WTC11 (cell line): ENCODE results near the gene NOX3. TPM values are rescaled to one million over a fixed set of nuclear protein-coding genes. Genes with fewer than 3 reads are reported as not detected.

ENCODE experiments used
- ATAC-seq: fragments of 200-7000 bp; cut with Tn5 transposase; 2 replicates; pipeline ENCODE4 v1.10.0; 2021; ENCODE audit warnings: mild to moderate bottlenecking, moderate library complexity
- CTCF ChIA-PET: fragments of 300-600 bp; sonication (Branson Sonifier 250); formaldehyde crosslinking; loops from one replicate; lab custom pipeline; 2021; ENCODE audit warnings: antibody characterized with exemption; lab: Charles Lee
- POLR2A ChIA-PET: fragments of 350-600 bp; sonication (Branson Sonifier 250); formaldehyde crosslinking; loops from one replicate; lab custom pipeline; 2021; ENCODE audit warnings: antibody characterized with exemption; lab: Charles Lee
- DNase-seq: peaks from one replicate; pipeline ENCODE4 v3.0.0; 2021; ENCODE audit warnings: low spot score
- H3K27ac Mint-ChIP-seq: 2 replicates; pipeline ENCODE4 v1.8.0; 2021; ENCODE audit warnings: mixed read lengths
- H3K27me3 Mint-ChIP-seq: 2 replicates; pipeline ENCODE4 v1.8.0; 2021; ENCODE audit warnings: low read depth, mild to moderate bottlenecking, moderate library complexity, mixed read lengths
- H3K36me3 Mint-ChIP-seq: 2 replicates; pipeline ENCODE4 v1.8.0; 2021; ENCODE audit warnings: mixed read lengths
- H3K4me1 Mint-ChIP-seq: 2 replicates; pipeline ENCODE4 v1.8.0; 2022; ENCODE audit warnings: mixed read lengths
- H3K4me3 Mint-ChIP-seq: 2 replicates; pipeline ENCODE4 v1.8.0; 2021; ENCODE audit warnings: mild to moderate bottlenecking, moderate library complexity, mixed read lengths
- H3K9me3 Mint-ChIP-seq: 2 replicates; pipeline ENCODE4 v1.8.0; 2021; ENCODE audit warnings: mixed read lengths
- EMX1 ChIP-seq: fragments of 250-450 bp; sonication (Bioruptor Pico); IDR thresholded peaks from 2 replicates; pipeline ENCODE4 v1.8.0; 2021; ENCODE audit warnings: mild to moderate bottlenecking
- GRHL2 ChIP-seq: fragments of 250-450 bp; sonication (Bioruptor Pico); IDR thresholded peaks from 2 replicates; pipeline ENCODE4 v1.8.0; 2022; ENCODE audit warnings: mild to moderate bottlenecking, moderate library complexity; ENCODE audit not compliant: insufficient replicate concordance, severe bottlenecking
- GTF2I ChIP-seq: fragments of 250-450 bp; sonication (Bioruptor Pico); conservative IDR thresholded peaks from 2 replicates; pipeline ENCODE4 v1.4.0; 2021; ENCODE audit warnings: mild to moderate bottlenecking
- NFE2L1 ChIP-seq: sonication (generic); formaldehyde crosslinking; IDR thresholded peaks from 2 replicates; pipeline ENCODE4 v1.8.1; 2023; ENCODE audit warnings: missing genetic modification reagents
- NFYB ChIP-seq: sonication (generic); formaldehyde crosslinking; conservative IDR thresholded peaks from 2 replicates; pipeline ENCODE4 v1.8.0; 2022; ENCODE audit warnings: low read depth, missing genetic modification reagents
- RELA ChIP-seq: sonication (generic); formaldehyde crosslinking; IDR thresholded peaks from 2 replicates; pipeline ENCODE4 v1.8.1; 2022; ENCODE audit warnings: missing genetic modification reagents, mild to moderate bottlenecking, borderline replicate concordance
- TEAD4 ChIP-seq: sonication (generic); formaldehyde crosslinking; IDR thresholded peaks from 2 replicates; pipeline ENCODE4 v1.8.0; 2022; ENCODE audit warnings: mild to moderate bottlenecking, missing genetic modification reagents
- ZBTB21 ChIP-seq: sonication (generic); formaldehyde crosslinking; IDR thresholded peaks from 2 replicates; pipeline ENCODE4 v1.8.1; 2023; ENCODE audit warnings: mild to moderate bottlenecking, missing genetic modification reagents, borderline replicate concordance
- ZNF138 ChIP-seq: sonication (generic); formaldehyde crosslinking; conservative IDR thresholded peaks from 2 replicates; pipeline ENCODE4 v1.8.1; 2022; ENCODE audit warnings: mild to moderate bottlenecking, moderate library complexity, missing genetic modification reagents
- total RNA-seq: library from RNA; stranded (reverse); gene quantifications from 3 replicates; pipeline ENCODE4 v1.2.3, GENCODE V29; 2021
- TF ChIP-seq, protein P1 (sequence below): sonication (generic); formaldehyde crosslinking; IDR thresholded peaks from 2 replicates; pipeline ENCODE4 v1.8.0; 2022; ENCODE audit warnings: missing genetic modification reagents
- TF ChIP-seq, protein P2 (sequence below): sonication (generic); formaldehyde crosslinking; IDR thresholded peaks from 2 replicates; pipeline ENCODE4 v1.8.0; 2022; ENCODE audit warnings: mild to moderate bottlenecking, missing genetic modification reagents
- TF ChIP-seq, protein P3 (sequence below): sonication (generic); formaldehyde crosslinking; IDR thresholded peaks from 2 replicates; pipeline ENCODE4 v1.8.0; 2023; ENCODE audit warnings: mild to moderate bottlenecking, missing genetic modification reagents
- TF ChIP-seq, protein P4 (sequence below): sonication (generic); formaldehyde crosslinking; IDR thresholded peaks from 2 replicates; pipeline ENCODE4 v1.8.0; 2023; ENCODE audit warnings: missing genetic modification reagents, mild to moderate bottlenecking, borderline replicate concordance

NOX3 gene
- total RNA-seq, 1 experiment from 2014 or later, result not detected

DNA sequence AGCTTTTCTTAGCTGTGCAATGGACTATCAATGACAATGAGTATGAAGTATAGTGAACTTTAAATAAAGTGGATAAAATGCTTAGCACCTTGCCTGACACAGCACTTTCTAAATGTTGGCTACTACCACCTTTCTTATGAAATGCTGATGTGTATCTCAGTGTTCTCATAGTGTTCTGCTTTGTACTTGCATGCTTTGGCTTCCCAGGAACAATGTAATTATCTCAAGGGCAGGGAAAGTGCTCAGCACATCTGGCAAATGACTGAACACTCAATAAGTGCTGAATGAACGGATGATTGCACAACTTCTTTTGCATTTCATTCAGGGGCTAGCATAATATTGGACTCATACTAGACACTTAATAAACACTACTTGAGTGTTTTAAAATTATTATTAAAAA, 28.2 kb upstream of the NOX3 start (continued):
- TF ChIP-seq RELA (no peak), NFYB (CRISPR knock-in tag) (no peak), ZNF138 (CRISPR knock-in tag) (no peak), GTF2I (CRISPR knock-in tag) (no peak), NFE2L1 (no peak), GRHL2 (CRISPR knock-in tag) (no peak)
- TF ChIP-seq, protein P1, sequence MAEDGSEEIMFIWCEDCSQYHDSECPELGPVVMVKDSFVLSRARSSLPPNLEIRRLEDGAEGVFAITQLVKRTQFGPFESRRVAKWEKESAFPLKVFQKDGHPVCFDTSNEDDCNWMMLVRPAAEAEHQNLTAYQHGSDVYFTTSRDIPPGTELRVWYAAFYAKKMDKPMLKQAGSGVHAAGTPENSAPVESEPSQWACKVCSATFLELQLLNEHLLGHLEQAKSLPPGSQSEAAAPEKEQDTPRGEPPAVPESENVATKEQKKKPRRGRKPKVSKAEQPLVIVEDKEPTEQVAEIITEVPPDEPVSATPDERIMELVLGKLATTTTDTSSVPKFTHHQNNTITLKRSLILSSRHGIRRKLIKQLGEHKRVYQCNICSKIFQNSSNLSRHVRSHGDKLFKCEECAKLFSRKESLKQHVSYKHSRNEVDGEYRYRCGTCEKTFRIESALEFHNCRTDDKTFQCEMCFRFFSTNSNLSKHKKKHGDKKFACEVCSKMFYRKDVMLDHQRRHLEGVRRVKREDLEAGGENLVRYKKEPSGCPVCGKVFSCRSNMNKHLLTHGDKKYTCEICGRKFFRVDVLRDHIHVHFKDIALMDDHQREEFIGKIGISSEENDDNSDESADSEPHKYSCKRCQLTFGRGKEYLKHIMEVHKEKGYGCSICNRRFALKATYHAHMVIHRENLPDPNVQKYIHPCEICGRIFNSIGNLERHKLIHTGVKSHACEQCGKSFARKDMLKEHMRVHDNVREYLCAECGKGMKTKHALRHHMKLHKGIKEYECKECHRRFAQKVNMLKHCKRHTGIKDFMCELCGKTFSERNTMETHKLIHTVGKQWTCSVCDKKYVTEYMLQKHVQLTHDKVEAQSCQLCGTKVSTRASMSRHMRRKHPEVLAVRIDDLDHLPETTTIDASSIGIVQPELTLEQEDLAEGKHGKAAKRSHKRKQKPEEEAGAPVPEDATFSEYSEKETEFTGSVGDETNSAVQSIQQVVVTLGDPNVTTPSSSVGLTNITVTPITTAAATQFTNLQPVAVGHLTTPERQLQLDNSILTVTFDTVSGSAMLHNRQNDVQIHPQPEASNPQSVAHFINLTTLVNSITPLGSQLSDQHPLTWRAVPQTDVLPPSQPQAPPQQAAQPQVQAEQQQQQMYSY (CRISPR knock-in tag), result no peak

DNA sequence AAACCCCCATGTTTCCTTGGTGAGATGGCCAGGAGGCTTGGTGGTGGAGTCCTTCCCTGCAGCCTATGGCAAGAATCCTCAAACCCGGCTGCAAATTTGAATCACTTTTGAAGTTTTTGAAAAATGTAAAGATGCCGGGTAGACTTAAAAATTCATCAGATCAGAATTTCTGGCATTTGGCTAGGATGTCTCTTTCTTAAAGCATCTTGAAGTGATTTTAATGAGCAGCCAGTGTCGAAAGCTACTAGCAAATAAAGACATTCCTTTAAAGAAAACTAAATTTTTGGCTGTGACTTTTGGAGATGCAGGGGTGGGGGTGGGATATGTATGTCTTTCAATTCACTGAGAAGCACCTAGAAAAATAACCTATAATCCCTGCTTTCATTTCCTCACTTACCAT, 25.6 kb upstream of the NOX3 start:
- DNase-seq (no peak), ATAC-seq (no peak)
- Mint-ChIP-seq H3K27ac (no peak overlapping the region), H3K36me3 (no peaks in the 10 kb centered on the region), H3K9me3 (0 out of 2 replicates have a peak, but pooled peaks cover 4% of the 10 kb centered on the region), H3K27me3 (no peaks in the 10 kb centered on the region), H3K4me3 (no peak overlapping the region), H3K4me1 (no peaks in the 10 kb centered on the region)
- ChIA-PET POLR2A (no interaction called here), CTCF (no interaction called here)
- no peak for TF ChIP-seq ZBTB21 (CRISPR knock-in tag)
- TF ChIP-seq GRHL2 (CRISPR knock-in tag), result no peak
- TF ChIP-seq TEAD4, result no peak
- TF ChIP-seq, protein P1 (CRISPR knock-in tag), result no peak
- TF ChIP-seq, protein P2, sequence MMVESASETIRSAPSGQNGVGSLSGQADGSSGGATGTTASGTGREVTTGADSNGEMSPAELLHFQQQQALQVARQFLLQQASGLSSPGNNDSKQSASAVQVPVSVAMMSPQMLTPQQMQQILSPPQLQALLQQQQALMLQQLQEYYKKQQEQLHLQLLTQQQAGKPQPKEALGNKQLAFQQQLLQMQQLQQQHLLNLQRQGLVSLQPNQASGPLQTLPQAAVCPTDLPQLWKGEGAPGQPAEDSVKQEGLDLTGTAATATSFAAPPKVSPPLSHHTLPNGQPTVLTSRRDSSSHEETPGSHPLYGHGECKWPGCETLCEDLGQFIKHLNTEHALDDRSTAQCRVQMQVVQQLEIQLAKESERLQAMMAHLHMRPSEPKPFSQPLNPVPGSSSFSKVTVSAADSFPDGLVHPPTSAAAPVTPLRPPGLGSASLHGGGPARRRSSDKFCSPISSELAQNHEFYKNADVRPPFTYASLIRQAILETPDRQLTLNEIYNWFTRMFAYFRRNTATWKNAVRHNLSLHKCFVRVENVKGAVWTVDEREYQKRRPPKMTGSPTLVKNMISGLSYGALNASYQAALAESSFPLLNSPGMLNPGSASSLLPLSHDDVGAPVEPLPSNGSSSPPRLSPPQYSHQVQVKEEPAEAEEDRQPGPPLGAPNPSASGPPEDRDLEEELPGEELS, result no peak

DNA sequence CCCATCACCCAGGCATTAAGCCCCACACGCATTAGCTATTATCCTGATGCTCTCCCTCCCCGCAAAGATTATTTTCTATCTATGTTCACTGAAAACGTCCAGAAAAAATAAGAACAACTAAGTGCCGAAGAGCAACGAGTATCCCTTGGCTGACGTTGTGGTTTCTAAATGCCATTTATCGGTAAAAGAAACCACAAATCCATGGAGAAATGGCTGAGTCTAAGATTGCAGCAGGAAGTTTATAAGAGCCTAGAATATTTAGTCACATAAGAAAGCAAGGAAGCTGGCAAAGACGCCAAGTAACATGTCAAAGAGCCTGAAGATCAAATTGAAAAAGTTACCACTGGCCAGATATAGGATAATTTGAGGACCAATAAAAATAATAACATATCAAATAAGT, 18.1 kb upstream of the NOX3 start:
- DNase-seq (no peak), ATAC-seq (no peak)
- ChIA-PET CTCF (no interaction called here), POLR2A (no interaction called here)
- H3K36me3 Mint-ChIP-seq, result peaks cover 15% of the 10 kb centered on the region
- H3K9me3 Mint-ChIP-seq, result peaks cover 22% of the 10 kb centered on the region
- H3K4me1 Mint-ChIP-seq, result no peaks in the 10 kb centered on the region
- no peak overlapping the region for H3K27ac Mint-ChIP-seq
- no peaks in the 10 kb centered on the region for H3K27me3 Mint-ChIP-seq
- no peak overlapping the region for H3K4me3 Mint-ChIP-seq
- TF ChIP-seq, protein P3, sequence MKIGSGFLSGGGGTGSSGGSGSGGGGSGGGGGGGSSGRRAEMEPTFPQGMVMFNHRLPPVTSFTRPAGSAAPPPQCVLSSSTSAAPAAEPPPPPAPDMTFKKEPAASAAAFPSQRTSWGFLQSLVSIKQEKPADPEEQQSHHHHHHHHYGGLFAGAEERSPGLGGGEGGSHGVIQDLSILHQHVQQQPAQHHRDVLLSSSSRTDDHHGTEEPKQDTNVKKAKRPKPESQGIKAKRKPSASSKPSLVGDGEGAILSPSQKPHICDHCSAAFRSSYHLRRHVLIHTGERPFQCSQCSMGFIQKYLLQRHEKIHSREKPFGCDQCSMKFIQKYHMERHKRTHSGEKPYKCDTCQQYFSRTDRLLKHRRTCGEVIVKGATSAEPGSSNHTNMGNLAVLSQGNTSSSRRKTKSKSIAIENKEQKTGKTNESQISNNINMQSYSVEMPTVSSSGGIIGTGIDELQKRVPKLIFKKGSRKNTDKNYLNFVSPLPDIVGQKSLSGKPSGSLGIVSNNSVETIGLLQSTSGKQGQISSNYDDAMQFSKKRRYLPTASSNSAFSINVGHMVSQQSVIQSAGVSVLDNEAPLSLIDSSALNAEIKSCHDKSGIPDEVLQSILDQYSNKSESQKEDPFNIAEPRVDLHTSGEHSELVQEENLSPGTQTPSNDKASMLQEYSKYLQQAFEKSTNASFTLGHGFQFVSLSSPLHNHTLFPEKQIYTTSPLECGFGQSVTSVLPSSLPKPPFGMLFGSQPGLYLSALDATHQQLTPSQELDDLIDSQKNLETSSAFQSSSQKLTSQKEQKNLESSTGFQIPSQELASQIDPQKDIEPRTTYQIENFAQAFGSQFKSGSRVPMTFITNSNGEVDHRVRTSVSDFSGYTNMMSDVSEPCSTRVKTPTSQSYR (CRISPR knock-in tag), result no peak
- TF ChIP-seq, protein P4, sequence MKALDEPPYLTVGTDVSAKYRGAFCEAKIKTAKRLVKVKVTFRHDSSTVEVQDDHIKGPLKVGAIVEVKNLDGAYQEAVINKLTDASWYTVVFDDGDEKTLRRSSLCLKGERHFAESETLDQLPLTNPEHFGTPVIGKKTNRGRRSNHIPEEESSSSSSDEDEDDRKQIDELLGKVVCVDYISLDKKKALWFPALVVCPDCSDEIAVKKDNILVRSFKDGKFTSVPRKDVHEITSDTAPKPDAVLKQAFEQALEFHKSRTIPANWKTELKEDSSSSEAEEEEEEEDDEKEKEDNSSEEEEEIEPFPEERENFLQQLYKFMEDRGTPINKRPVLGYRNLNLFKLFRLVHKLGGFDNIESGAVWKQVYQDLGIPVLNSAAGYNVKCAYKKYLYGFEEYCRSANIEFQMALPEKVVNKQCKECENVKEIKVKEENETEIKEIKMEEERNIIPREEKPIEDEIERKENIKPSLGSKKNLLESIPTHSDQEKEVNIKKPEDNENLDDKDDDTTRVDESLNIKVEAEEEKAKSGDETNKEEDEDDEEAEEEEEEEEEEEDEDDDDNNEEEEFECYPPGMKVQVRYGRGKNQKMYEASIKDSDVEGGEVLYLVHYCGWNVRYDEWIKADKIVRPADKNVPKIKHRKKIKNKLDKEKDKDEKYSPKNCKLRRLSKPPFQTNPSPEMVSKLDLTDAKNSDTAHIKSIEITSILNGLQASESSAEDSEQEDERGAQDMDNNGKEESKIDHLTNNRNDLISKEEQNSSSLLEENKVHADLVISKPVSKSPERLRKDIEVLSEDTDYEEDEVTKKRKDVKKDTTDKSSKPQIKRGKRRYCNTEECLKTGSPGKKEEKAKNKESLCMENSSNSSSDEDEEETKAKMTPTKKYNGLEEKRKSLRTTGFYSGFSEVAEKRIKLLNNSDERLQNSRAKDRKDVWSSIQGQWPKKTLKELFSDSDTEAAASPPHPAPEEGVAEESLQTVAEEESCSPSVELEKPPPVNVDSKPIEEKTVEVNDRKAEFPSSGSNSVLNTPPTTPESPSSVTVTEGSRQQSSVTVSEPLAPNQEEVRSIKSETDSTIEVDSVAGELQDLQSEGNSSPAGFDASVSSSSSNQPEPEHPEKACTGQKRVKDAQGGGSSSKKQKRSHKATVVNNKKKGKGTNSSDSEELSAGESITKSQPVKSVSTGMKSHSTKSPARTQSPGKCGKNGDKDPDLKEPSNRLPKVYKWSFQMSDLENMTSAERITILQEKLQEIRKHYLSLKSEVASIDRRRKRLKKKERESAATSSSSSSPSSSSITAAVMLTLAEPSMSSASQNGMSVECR (CRISPR knock-in tag), result no peak
- TF ChIP-seq EMX1 (CRISPR knock-in tag) (no peak), TEAD4 (no peak), NFYB (CRISPR knock-in tag) (no peak)
